ENCODE data around the gene SPTAN1.
A peak's percentile ranks its signal among the peaks of the same experiment; 100 is the strongest.
"Not testable (repeated sequence)": the region's sequence is repeated elsewhere in the genome, so short reads cannot be mapped to it uniquely, and the experiment has no call there.

Gene SPTAN1

GRCh38 chr9:128637656-128638055 lies 85.3 kb downstream of the SPTAN1 start:
- TF ChIP-seq CTCF (IDR thresholded peaks at IDR 0.05; ENCODE audit: low read depth, low read length) = no peak
- DNase-seq (ENCODE audit: extremely low read depth, low read depth) = no peak

GRCh38 chr9:128638580-128638979 lies 86.2 kb downstream of the SPTAN1 start:
- TF ChIP-seq CTCF (IDR thresholded peaks at IDR 0.05; ENCODE audit: low read depth, low read length) = no peak

GRCh38 chr9:128640603-128641002 lies 88.2 kb downstream of the SPTAN1 start:
- DNase-seq (ENCODE audit: extremely low read depth, low read depth) = no peak
- TF ChIP-seq CTCF (IDR thresholded peaks at IDR 0.05; ENCODE audit: low read depth, low read length) = no peak

More at GRCh38 chr9:128638580-128638979, 86.2 kb downstream of the SPTAN1 start:
- DNase-seq (ENCODE audit: extremely low read depth, low read depth) = no peak

GRCh38 chr9:128642675-128643245 lies 90.4 kb downstream of the SPTAN1 start:
- no peak for TF ChIP-seq CTCF (IDR thresholded peaks at IDR 0.05; ENCODE audit: low read depth, low read length)
- no peak for DNase-seq (ENCODE audit: extremely low read depth, low read depth)

GRCh38 chr9:128643519-128644300 lies 91.3 kb downstream of the SPTAN1 start:
- no peak for TF ChIP-seq CTCF (IDR thresholded peaks at IDR 0.05; ENCODE audit: low read depth, low read length)
- DNase-seq (ENCODE audit: extremely low read depth, low read depth) = no peak

GRCh38 chr9:128648206-128648605 lies 95.8 kb downstream of the SPTAN1 start:
- TF ChIP-seq CTCF (IDR thresholded peaks at IDR 0.05; ENCODE audit: low read depth, low read length) = peak; percentile 16
- DNase-seq (ENCODE audit: extremely low read depth, low read depth) = not testable (repeated sequence)

GRCh38 chr9:128651798-128652197 lies 99.4 kb downstream of the SPTAN1 start:
- DNase-seq (ENCODE audit: extremely low read depth, low read depth) = no peak
- no peak for TF ChIP-seq CTCF (IDR thresholded peaks at IDR 0.05; ENCODE audit: low read depth, low read length)

Measured in AG09319 (cell line).